Activated CD4-positive, alpha-beta T cell treated with anti-CD3 and anti-CD28 coated beads, Interleukin-2, amount 50 U/mL, for 1 hour (primary cell): ENCODE measurements around the gene MKI67.
A peak's percentile ranks its signal among the peaks of the same experiment; 100 is the strongest.
"Not testable (repeated sequence)": the region's sequence is repeated elsewhere in the genome, so short reads cannot be mapped to it uniquely, and the experiment has no call there.

Source experiments
- DNase-seq: peaks from one replicate; pipeline ENCODE4 v3.0.0-alpha.2; 2020

The MKI67 gene

DNA sequence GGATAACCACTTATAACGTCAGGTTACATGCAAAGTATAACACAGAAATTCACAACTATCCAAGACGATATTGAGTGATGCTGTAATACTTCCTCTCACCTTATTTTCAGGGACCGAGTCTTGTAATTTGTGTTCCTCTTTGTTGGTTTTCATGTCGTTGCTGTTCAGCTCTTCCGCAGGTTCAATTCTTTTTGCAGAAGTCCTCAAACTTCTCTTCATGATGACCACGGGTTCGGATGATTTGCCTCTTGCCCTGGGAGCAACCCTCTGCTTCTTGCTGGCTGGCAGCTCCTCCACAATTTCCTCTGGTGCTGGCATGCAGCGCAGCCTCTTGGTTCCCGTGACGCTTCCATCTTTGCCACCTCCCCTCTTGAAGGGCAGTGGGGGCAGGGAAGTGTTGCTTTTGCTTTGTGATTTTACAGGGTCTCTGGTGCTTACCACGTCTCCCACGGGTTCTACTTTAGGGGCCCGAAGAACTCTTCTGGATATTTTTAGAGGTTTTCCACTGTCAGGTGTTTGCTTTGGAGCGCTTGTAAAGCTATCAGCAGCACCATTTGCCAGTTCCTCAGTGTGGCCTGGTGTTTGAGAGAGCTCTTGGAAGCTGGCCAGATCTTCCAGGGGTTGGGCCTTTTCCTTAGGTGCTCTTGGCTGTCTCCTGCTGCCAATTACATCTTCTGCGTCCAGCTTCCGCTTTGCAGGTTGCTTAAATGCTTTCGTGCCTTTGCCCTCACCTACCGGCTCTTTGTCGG is 23.6 kb downstream of the MKI67 start:
- no peak for DNase-seq

DNA sequence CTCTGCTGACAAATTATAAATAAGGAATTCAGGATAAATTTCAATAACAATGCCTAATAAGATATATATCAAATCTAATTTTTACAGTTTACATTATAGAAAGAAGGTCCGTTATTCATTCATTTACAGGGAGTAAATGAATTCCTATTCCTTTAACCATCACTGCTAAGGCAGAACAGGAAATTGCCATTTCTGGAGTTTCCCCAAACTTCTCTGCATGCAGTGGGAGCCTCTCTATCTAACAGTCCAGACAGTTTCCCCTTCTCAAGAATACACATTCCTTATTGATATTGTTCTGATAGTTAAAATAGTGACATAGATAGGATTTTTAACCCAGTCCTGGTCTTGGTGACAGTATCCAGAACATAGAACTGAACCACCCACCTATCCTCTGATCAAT is 24.3 kb downstream of the MKI67 start:
- no peak for DNase-seq

GRCh38 chr10:128099901-128100300 is 26.3 kb downstream of the MKI67 start:
- DNase-seq: no peak

- DNase-seq: no peak
Measured at GRCh38 chr10:128098631-128099030, 27.6 kb downstream of the MKI67 start.

DNA sequence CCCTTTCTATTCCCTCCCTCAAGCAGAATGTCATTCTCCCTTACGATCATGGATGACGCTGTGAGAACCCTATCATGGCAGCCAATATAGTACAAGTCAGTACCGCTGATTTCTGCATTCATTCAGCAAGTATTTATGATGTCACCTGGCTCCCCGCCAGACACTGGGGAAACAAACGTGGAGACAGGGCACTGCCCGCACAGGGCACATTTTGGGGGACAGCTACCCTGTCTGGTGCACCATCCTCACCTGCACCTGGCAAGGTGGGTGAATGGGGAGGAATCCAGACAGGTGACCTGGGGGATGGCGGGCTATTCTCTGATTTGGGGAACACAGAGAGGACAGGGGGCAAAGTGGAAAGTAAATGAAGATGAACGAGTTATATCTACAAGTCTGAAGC is 28.4 kb downstream of the MKI67 start:
- no peak for DNase-seq

GRCh38 chr10:128096486-128097199 is 29.6 kb downstream of the MKI67 start:
- DNase-seq: no peak

GRCh38 chr10:128095753-128096469 is 30.3 kb downstream of the MKI67 start:
- no peak for DNase-seq

DNA sequence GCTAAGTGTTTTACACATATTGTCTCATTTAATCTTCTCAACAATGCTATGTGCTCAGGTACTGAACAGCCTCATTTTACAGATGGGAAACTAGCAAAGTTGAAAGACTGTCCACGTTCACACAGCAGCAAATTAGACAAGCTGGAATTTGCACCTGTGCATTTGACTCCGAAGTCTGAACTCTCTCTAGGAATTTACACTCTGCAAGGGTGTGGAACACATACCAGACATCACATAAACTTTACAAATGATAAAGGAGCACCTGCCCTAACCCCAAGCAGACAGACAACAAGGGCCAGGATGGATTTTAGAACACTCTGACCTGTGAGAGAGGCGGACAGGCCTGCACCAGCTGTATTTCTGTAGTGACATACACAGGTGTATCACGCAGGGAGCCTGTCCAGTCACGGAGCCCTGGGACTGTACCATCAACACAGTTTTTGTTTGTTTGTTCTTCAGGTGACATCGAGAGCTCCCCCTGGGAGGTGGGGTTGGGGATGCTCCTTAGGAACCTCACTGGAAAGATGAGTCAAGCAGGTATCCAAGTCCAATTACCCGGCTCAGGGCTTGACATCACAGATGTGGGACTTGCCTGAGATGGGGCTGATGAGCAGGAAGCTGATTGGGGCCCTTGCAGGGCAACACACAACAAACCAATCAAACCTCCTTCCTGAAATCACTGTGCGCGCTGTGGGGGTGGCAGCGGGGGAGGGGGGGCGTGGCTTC is 31.0 kb downstream of the MKI67 start:
- DNase-seq: peak; percentile 16

DNA sequence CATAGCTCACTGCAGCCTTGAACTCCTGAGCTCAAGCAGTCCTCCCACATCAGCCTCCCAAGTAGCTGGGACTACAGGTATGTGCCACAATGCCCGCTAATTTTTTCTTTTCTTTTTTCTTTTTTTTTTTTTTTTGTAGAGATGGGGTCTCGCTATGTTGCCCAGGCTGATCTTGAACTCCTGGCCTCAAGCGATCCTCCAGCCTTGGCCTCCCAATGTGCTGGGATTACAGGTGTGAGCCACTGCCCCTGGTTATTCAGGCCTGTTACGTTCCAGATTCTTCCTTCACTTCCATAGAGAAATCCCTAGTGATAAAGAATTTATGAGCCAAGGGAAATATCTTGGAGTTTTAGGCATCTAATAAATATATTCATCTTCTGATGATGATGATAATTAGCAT is 31.6 kb downstream of the MKI67 start:
- DNase-seq: not testable (repeated sequence)

DNA sequence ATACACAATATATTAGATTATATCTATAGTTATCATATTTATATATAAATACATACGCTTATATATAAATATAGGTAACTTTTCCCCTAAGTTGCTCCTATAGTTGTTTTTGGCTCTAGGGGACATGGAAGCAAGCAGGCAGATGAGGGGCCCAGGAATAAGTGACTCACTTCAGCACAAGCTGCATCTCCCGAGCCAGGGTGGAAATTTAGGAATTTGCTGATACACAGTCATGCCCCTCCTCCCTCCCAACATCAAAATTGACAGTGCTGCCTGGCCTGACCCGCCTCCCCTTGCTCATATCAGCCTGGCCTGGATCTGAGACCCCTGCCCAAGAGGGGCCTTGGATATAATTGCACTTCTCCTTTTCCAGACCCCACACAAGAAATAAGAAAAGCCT is 33.8 kb downstream of the MKI67 start:
- no peak for DNase-seq

DNA sequence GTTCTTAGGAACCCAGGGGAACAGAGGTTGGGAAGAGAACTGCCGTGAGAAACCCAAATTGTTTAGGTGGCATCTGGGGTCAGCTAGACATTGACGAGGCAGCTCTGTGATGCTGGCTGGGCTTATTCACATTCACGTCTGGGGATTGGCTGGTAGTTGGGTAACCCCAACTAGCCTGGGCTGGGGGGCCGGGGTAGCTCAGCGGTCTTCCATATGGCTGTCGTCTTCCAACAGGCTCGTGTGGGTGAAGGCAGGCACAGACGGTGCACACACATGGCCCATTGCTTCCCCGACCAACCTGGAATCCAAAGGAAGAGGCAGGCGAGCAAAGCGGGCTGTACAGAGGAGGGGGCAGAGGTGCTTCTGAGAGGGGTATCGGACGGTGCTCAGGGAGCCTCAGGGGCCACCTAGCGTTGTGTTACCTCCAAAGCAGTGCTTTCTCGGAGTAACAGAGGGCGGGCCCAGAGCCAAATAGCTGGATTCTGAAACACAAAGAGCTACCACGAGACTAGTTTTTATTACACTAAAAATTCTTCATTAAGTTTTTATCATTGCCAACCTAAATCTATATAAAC is 34.5 kb downstream of the MKI67 start:
- DNase-seq: no peak

- no peak for DNase-seq
Measured at GRCh38 chr10:128087884-128088709, 38.1 kb downstream of the MKI67 start.

DNA sequence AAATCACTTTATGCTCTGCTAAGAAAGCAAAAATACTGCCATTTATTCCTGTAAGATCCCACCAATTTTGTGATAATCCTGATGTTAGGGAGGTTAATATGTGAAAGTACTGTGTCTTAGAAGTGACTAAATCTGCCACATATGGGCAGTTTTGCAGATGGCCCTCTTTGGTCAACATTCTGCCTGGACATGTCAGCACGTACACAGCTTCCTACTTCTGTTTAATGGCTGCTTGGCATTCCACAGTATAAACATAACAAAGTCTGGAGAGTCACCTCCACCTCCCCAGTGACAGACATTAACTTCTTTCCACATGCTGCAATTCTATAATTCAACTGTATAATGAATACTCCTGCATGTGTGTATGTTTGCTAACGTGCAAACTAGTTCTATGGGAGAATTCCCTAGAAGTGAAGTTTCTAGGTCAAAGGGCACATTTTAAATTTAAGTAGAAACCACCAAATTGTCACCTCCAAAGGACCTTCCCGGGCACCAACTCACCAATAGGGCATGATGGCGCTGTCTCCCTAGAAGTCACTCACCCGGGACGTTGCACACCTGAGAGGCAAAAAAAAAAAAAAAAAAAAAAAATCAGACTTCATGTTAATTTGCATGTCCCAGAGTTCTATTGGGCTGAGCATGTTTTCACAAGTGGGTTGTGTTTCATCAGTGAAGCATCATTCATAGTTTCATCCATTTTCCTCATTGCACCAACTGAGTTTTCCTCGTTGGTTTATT is 38.9 kb downstream of the MKI67 start:
- no peak for DNase-seq

DNA sequence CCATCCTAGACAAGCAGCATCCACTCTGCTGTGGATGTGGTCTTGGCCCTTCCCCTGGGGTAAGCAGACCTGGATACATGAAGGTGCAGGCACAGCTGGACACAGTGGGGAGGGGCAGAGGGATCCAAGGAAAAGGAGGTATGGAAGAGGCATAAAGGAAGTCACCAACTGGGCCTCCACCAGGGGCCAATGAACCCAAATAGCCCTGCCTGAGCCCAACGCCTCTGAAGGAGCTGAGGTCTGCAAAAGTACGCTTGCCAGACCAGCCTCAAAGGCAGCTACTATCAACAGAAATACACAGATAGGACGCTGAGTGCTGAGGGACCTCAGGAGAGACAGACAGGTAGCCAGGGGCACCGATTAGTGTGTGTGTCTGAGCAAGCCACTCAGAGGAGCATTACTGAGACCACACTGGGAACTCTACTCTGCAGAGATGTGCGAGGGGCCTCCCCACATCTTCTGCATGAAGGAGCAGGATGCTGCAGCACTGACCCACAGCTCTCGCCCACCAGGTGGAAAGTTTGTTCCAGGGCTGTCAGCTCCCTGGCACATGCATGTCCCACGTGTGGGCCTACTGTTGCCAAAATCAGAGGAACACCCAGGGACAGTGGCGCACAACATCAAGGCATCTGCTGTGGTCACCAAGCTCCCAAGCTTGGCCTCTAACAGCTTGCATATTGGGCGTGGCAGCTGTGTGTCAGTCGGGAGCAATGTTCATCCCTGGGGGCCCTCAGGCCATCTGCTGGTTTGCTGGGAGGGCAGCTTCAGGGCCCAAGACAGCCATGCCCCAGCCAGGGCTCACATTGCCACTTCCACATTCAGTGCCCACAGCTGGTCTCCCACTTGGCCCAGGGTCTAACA is 40.0 kb downstream of the MKI67 start:
- DNase-seq: no peak

DNA sequence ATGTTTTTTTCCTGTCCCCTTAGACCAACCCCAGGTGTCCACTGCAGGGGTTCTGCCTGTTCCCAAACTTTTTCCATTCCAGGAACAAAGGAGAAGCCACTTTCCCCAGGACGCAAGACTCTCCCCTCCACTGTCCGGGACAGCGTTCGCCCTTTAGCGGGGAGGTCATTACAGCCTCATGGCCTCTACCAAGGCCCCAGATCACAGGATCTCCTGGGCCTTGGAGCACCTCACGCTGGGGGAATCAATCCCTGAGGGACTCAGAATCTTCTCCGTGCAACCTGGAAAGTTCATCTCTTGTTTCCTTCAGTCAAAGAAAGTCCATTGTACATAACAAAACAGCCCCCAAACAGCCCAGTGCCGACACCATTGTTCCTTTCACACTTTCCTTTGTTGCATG is 41.2 kb downstream of the MKI67 start:
- DNase-seq: no peak

DNA sequence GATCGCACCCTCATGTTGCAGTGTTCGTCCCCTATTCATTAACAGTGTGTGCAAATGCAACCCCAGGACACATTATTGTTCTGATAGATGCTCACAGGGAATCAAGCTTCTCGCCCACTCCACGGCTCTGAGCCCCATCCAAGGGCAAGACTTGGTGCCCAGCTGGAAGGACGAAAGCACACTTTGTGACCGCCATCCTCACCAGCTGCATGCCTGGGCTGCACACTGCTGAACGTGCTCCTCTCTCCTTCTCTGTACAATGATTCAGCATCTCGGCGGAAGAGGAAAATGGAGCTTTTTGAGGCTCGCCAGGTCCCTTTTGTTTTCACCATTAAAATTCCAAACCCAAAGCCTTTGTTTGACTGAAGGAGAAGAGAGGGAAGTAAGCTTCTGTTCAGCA is 41.9 kb downstream of the MKI67 start:
- DNase-seq: no peak

DNA sequence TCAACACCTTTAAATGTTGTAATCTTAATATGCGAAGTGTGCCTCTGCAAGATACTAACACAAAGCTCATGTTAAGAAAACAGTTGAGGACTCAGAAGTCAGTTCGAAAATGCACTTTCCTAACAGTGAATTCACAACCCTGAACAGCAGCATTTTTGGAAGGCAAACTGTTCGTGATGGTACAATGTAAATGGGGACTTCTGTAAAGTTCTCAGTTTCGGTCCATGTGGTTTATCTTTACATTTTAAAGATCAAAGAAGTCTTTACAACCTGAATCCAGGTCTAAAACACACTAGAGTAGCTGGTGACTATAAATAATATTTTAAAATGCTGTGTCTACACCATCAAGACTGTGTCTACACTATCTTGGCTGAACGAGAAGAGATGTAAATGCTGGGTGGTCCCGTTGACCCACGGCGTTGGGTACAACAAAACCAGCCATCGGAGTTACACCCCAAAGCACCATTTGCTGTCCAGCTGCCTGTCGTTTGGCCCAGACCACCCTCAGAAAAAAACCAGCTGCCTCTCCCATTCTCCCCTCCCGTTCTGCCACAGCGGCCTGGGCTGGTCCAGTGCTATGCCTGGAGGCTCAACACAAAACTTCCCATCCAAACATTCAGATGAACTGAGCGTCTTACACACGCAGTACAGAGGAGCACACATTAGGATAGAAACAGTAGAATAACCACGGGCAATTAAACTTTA is 42.9 kb downstream of the MKI67 start:
- no peak for DNase-seq

DNA sequence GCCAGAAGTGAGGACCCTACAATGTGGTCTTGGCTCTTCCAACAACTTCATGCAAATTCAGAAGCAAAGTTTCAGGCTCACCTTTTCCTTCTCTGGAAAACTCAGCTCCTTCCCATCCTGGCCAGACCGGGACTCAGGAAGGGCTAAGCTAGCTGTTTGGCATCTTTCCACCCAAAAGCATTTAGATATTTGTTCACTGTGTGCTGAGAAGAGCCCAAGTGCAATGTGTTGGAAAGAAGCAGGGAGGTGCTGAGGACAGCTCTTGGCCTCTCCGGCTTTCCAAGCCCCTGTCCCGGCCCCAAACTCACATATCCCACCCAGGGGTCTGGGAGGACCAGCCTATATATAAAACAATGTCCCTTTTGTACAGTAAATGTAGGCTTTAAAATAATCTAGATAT is 44.5 kb downstream of the MKI67 start:
- no peak for DNase-seq

GRCh38 chr10:128081222-128081621 is 45.0 kb downstream of the MKI67 start:
- no peak for DNase-seq

DNA sequence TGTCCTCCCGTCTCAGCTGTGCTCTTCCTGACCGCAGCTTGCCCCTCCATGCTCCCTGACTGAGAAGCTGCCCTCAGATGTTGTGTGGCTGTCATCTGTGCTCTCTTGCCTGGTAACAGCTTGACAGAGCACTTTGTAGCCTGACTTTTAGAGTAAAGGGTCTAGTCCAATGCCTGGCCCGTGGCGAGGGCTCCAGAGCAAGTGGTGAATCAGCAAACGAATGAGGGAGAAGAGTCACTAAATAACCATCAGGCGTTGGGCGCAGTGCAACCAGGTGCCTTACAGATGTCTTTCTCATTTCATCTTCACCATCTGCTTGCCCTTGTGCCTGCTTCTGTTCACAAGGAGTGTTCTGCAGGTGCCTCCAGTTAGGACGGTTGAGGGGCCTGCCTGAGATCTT is 45.6 kb downstream of the MKI67 start:
- DNase-seq: no peak
